GM12874 (cell line): Measurements from ENCODE around the gene PISD.

ENCODE experiments used
- CTCF ChIP-seq: IDR thresholded peaks from 2 replicates; pipeline ENCODE4 v1.5.1; 2011; ENCODE audit warnings: low read depth, mild to moderate bottlenecking, control low read depth, low read length, moderate library complexity; ENCODE audit not compliant: insufficient read depth

The PISD gene

GRCh38 chr22:31681349-31682345 lies 19.6 kb upstream of the PISD start:
- TF ChIP-seq CTCF, result no peak

- no peak for TF ChIP-seq CTCF
Measured at GRCh38 chr22:31680861-31681341, 18.9 kb upstream of the PISD start.

GRCh38 chr22:31678748-31679147 lies 16.7 kb upstream of the PISD start:
- TF ChIP-seq CTCF, result no peak

GRCh38 chr22:31676700-31677099 lies 14.7 kb upstream of the PISD start:
- no peak for TF ChIP-seq CTCF

GRCh38 chr22:31662668-31663037 lies 638 bp upstream of the PISD start:
- TF ChIP-seq CTCF, result no peak

- no peak for TF ChIP-seq CTCF
Measured at GRCh38 chr22:31659246-31659645, 2.8 kb downstream of the PISD start.

GRCh38 chr22:31654408-31654807 lies 7.6 kb downstream of the PISD start:
- no peak for TF ChIP-seq CTCF
